A673 (cell line): ENCODE results near the gene CEP170B. TPM values are rescaled to one million over a fixed set of nuclear protein-coding genes. Genes with fewer than 3 reads are reported as not detected.
"Not testable (repeated sequence)": the region's sequence is repeated elsewhere in the genome, so short reads cannot be mapped to it uniquely, and the experiment has no call there.

Source experiments
- BruUV-seq: library from RNA; stranded (reverse); fragments of 400-500 nt; replicated peaks from 2 replicates; lab custom pipeline; 2021; lab: Mats Ljungman, UMichigan
- CTCF ChIA-PET: fragments of 300-600 bp; sonication (Branson Sonifier 250); formaldehyde crosslinking; loops from one replicate; lab custom pipeline; 2022; ENCODE audit warnings: antibody characterized with exemption; lab: Charles Lee
- POLR2A ChIA-PET: fragments of 300-600 bp; sonication (Branson Sonifier 250); formaldehyde crosslinking; loops from one replicate; lab custom pipeline; 2022; ENCODE audit warnings: antibody characterized with exemption; ENCODE audit not compliant: low non-redundant PET; lab: Charles Lee
- DNase-seq: peaks from one replicate; pipeline ENCODE4 v3.0.0-alpha.2; 2015; ENCODE audit warnings: low spot score
- H3K27ac ChIP-seq: fragments of 200-600 bp; sonication (generic); 2 replicates; pipeline ENCODE4 v1.5.1; 2016; ENCODE audit warnings: mixed run types, low read depth, mild to moderate bottlenecking, mixed read lengths, antibody characterized with exemption, low read length; ENCODE audit not compliant: poor library complexity, severe bottlenecking
- H3K27me3 ChIP-seq: fragments of 200-600 bp; sonication (generic); replicated peaks from 2 replicates; pipeline ENCODE4 v1.6.1; 2017; ENCODE audit warnings: mixed run types, low read depth, mild to moderate bottlenecking, mixed read lengths, antibody characterized with exemption, low read length; ENCODE audit not compliant: insufficient read depth, poor library complexity
- H3K36me3 ChIP-seq: fragments of 200-600 bp; sonication (generic); 2 replicates; pipeline ENCODE4 v1.6.1; 2016; ENCODE audit warnings: mixed run types, mild to moderate bottlenecking, mixed read lengths, antibody characterized with exemption, low read length; ENCODE audit not compliant: insufficient read depth, poor library complexity, severe bottlenecking
- H3K4me1 ChIP-seq: fragments of 200-600 bp; sonication (generic); 2 replicates; pipeline ENCODE4 v1.6.1; 2017; ENCODE audit warnings: mixed run types, mild to moderate bottlenecking, mixed read lengths, antibody characterized with exemption, low read length; ENCODE audit not compliant: insufficient read depth, poor library complexity, severe bottlenecking
- H3K4me3 ChIP-seq: fragments of 200-600 bp; sonication (generic); 2 replicates; pipeline ENCODE4 v1.5.1; 2016; ENCODE audit warnings: low read depth, mixed run types, mild to moderate bottlenecking, mixed read lengths, low read length; ENCODE audit not compliant: poor library complexity, severe bottlenecking
- H3K9me3 ChIP-seq: fragments of 200-600 bp; sonication (generic); 2 replicates; pipeline ENCODE4 v1.6.1; 2016; ENCODE audit warnings: mixed run types, low read depth, mild to moderate bottlenecking, mixed read lengths, antibody characterized with exemption, low read length; ENCODE audit not compliant: poor library complexity, severe bottlenecking
- EZH2 ChIP-seq: fragments of 200-600 bp; sonication (generic); IDR thresholded peaks from 2 replicates; pipeline ENCODE4 v1.6.1; 2017; ENCODE audit warnings: borderline replicate concordance, low read depth, mild to moderate bottlenecking, mixed read lengths, antibody characterized with exemption, low read length; ENCODE audit not compliant: poor library complexity, severe bottlenecking
- intact Hi-C: fragments of 100-400 bp; cut with micrococcal nuclease; formaldehyde crosslinking; loops from one replicate; pipeline ENCODE4 v1.10.0; 2022; ENCODE audit not compliant: unreplicated experiment
- total RNA-seq: library from RNA; stranded (reverse); gene quantifications from 2 replicates; pipeline ENCODE4 v1.2.3, GENCODE V29; 2021
- TF ChIP-seq, protein P1 (sequence below): fragments of 300-800, 200-600 bp; sonication (generic); conservative IDR thresholded peaks from 2 replicates; pipeline ENCODE4 v1.5.1; 2017; ENCODE audit warnings: low read depth, mild to moderate bottlenecking, antibody characterized with exemption, low read length, moderate library complexity, mixed read lengths

The CEP170B gene
- total RNA-seq, 1 experiment from 2014 or later = 20.8 TPM

DNA sequence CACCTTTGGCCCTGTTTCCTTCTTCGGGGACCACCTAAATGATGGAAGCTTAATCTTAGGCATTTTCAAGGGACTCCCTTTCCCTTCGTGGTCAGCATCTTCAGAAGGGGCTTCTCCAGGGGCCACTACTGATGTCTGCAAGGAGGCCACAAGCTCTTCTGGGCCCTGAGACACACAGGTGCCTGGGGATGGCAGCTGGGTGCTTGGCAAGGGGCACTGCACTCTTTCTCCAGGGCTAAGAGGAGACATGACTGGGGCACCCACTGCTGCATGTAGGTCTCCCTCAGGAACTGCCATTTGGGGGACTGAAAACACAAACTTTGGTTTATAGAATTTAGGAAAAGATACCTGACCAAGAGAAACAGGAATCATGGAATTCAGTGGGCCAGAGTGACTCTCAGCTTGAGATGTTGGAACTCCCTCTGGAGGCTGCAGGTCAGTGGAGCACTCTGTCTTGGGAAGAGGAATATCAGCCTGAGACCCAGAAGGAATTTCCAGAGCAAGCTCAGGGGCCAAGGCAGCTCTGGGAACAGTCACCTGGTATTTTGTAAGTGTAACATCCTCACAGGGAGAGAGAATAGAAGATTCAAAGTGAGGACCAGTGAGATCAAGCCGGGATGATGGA is 75.6 kb downstream of the CEP170B start:
- no peak for DNase-seq

DNA sequence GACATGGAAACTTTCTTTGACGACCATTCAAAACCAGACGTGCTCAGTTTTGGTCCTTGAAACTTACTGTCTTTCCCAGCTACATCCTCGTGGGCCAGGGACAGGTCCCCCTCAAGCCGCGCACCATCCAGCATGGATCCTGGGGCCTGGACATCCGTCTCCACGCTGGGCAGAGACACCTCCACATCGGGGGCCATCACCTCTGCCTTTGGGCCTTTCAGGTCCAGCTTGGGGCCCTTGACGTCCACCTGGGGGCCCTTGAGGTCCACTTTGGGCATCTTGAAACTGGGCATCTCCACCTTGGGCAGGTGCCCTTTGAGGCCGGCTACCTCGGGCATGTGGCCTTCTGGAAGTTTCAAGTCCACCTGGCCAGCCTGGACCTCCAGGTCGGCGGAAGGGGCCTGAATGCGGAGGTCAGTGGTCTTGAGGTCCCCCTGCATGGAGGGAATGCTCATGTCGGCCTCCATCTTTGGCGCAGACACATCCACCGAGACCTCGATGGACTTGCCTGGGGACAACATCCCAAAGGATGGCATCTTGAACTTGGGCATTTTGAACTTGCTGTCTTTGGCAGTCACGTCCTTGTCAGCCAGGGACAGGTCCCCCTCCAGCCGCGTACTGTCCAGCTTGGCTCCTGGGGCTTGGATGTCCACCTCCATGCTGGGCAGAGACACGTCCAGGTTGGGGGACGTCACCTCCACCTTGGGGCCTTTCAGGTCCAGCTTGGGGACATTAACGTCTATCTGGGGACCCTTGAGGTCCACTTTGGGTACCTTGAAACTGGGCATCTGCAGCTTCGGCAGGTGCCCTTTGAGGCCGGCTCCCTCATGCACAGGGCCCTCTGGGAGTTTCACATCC is 76.7 kb downstream of the CEP170B start:
- ChIA-PET POLR2A (no interaction called here), CTCF (no interaction called here)
- BruUV-seq = no TSS peak
- Histone ChIP-seq H3K4me3 (no peak overlapping the region), H3K36me3 (no peaks in the 10 kb centered on the region), H3K27ac (no peak overlapping the region), H3K4me1 (no peaks in the 10 kb centered on the region), H3K9me3 (no peaks in the 10 kb centered on the region), H3K27me3 (peaks cover 39% of the 10 kb centered on the region)
- no peak for DNase-seq
- no peak for TF ChIP-seq EZH2
- intact Hi-C loops = no loop called here

More for the DNA sequence above, 75.6 kb downstream of the CEP170B start:
- TF ChIP-seq, protein P1, sequence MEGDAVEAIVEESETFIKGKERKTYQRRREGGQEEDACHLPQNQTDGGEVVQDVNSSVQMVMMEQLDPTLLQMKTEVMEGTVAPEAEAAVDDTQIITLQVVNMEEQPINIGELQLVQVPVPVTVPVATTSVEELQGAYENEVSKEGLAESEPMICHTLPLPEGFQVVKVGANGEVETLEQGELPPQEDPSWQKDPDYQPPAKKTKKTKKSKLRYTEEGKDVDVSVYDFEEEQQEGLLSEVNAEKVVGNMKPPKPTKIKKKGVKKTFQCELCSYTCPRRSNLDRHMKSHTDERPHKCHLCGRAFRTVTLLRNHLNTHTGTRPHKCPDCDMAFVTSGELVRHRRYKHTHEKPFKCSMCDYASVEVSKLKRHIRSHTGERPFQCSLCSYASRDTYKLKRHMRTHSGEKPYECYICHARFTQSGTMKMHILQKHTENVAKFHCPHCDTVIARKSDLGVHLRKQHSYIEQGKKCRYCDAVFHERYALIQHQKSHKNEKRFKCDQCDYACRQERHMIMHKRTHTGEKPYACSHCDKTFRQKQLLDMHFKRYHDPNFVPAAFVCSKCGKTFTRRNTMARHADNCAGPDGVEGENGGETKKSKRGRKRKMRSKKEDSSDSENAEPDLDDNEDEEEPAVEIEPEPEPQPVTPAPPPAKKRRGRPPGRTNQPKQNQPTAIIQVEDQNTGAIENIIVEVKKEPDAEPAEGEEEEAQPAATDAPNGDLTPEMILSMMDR = 0 out of 2 replicates have a peak, but pooled peaks have one; percentile 29
- no peak for TF ChIP-seq EZH2
- no peaks in the 10 kb centered on the region for H3K4me1 ChIP-seq
- no peak overlapping the region for H3K27ac ChIP-seq
- ChIA-PET POLR2A (no interaction called here), CTCF (no interaction called here)
- peaks cover 39% of the 10 kb centered on the region for H3K27me3 ChIP-seq
- H3K36me3 ChIP-seq = no peaks in the 10 kb centered on the region
- H3K4me3 ChIP-seq = no peak overlapping the region
- no peaks in the 10 kb centered on the region for H3K9me3 ChIP-seq
- intact Hi-C loops = no loop called here
- BruUV-seq = no TSS peak

DNA sequence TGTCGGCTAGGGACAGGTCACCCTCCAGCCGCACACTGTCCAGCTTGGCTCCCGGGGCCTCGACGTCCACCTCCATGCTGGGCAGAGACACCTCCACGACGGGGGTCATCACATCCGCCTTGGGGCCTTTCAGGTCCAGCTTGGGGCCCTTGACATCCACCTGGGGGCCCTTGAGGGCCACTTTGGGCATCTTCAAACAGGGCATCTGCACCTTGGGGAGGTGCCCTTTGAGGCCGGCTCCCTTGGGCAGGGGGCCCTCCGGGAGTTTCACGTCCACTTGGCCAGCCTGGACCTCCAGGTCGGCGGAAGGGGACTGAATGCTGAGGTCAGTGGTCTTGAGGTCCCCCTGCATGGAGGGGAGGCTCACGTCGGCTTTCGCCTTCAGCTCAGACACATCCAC is 77.5 kb downstream of the CEP170B start:
- TF ChIP-seq, protein P1 = no peak
- TF ChIP-seq EZH2 = no peak
- Histone ChIP-seq H3K27ac (no peak overlapping the region), H3K36me3 (no peaks in the 10 kb centered on the region), H3K9me3 (no peaks in the 10 kb centered on the region), H3K4me1 (no peaks in the 10 kb centered on the region), H3K27me3 (peaks cover 33% of the 10 kb centered on the region), H3K4me3 (no peak overlapping the region)
- BruUV-seq = no TSS peak
- POLR2A ChIA-PET = no interaction called here
- DNase-seq = no peak
- CTCF ChIA-PET = no interaction called here
- intact Hi-C loops = no loop called here

DNA sequence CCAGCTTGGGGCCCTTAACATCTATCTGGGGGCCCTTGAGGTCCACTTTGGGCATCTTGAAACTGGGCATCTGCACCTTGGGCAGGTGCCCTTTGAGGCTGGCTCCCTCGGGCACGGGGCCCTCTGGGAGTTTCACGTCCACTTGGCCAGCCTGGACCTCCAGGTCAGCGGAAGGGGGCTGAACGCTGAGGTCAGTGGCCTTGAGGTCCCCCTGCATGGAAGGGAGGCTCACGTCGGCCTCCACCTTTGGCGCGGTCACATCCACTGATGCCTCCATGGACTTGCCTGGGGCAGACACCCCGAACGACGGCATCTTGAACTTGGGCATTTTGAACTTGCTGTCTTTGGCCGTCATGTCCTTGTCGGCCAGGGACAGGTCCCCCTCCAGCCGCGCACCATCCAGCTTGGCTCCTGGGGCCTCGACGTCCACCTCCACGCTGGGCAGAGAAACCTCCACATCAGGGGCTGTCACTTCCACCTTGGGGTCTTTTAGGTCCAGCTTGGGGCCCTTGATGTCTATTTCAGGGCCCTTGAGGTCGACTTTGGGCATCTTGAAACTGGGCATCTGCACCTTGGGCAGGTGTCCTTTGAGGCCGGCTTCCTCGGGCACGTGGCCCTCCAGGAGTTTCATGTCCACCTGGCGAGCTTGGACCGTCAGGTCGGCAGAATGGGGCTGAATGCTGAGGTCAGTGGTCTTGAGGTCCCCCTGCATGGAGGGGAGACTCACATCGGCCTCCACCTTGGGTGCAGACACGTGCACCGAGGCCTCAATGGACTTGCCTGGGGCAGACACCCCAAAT is 78.3 kb downstream of the CEP170B start:
- H3K27ac ChIP-seq, H3K4me1 ChIP-seq, H3K4me3 ChIP-seq, H3K9me3 ChIP-seq, H3K36me3 ChIP-seq, POLR2A ChIA-PET, intact Hi-C loops, CTCF ChIA-PET, DNase-seq, BruUV-seq: not testable (repeated sequence)
- peaks cover 26% of the 10 kb centered on the region for H3K27me3 ChIP-seq

DNA sequence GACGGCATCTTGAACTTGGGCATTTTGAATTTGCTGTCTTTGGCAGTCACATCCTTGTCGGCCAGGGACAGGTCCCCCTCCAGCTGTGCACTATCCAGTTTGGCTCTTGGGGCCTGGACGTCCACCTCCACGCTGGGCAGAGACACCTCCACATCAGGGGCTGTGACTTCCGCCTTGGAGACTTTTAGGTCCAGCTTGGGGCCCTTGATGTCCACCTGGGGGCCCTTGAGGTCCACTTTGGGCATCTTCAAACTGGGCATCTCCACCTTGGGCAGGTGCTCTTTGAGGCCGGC is 78.9 kb downstream of the CEP170B start:
- CTCF ChIA-PET = not testable (repeated sequence)

More for the DNA sequence above, 78.9 kb downstream of the CEP170B start:
- H3K36me3 ChIP-seq, H3K27ac ChIP-seq, BruUV-seq, DNase-seq, POLR2A ChIA-PET, H3K9me3 ChIP-seq, H3K4me1 ChIP-seq, H3K4me3 ChIP-seq, intact Hi-C loops: not testable (repeated sequence)
- H3K27me3 ChIP-seq = peaks cover 20% of the 10 kb centered on the region
